22Rv1 (cell line): ENCODE results near the gene MRPS26.
"Not testable (repeated sequence)": the region's sequence is repeated elsewhere in the genome, so short reads cannot be mapped to it uniquely, and the experiment has no call there.

Experiments
- H3K27ac ChIP-seq: fragments of 450-650 bp; 2 replicates; pipeline ENCODE4 v1.5.1; 2017
- ZFX ChIP-seq: fragments of 450-650 bp; IDR thresholded peaks from 2 replicates; pipeline ENCODE4 v1.6.1; 2017; ENCODE audit warnings: antibody characterized with exemption, borderline replicate concordance
- TF ChIP-seq, protein P1 (sequence below): fragments of 450-650 bp; IDR thresholded peaks from 2 replicates; pipeline ENCODE4 v1.5.1; 2017; ENCODE audit warnings: mild to moderate bottlenecking

Gene MRPS26

DNA sequence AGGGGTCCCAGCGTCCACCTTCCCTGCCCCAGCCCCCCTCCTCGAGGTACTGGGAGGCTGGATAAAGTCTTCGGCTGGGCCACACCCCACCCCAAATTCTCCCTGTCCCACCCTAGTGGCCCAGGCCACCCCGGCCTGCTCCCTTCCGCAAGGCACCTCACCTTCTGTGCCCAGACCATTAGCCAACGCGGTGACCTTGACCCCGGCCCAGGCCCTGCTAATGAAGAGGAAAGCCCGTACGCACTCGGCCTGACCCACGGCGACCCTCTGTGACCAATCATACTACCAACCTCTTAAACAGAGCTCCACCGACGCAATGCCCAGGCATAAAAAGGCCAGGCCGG lies 25.4 kb downstream of the MRPS26 start:
- TF ChIP-seq, protein P1, sequence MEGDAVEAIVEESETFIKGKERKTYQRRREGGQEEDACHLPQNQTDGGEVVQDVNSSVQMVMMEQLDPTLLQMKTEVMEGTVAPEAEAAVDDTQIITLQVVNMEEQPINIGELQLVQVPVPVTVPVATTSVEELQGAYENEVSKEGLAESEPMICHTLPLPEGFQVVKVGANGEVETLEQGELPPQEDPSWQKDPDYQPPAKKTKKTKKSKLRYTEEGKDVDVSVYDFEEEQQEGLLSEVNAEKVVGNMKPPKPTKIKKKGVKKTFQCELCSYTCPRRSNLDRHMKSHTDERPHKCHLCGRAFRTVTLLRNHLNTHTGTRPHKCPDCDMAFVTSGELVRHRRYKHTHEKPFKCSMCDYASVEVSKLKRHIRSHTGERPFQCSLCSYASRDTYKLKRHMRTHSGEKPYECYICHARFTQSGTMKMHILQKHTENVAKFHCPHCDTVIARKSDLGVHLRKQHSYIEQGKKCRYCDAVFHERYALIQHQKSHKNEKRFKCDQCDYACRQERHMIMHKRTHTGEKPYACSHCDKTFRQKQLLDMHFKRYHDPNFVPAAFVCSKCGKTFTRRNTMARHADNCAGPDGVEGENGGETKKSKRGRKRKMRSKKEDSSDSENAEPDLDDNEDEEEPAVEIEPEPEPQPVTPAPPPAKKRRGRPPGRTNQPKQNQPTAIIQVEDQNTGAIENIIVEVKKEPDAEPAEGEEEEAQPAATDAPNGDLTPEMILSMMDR, result no peak
- TF ChIP-seq ZFX, result no peak
- no peak overlapping the region for H3K27ac ChIP-seq

DNA sequence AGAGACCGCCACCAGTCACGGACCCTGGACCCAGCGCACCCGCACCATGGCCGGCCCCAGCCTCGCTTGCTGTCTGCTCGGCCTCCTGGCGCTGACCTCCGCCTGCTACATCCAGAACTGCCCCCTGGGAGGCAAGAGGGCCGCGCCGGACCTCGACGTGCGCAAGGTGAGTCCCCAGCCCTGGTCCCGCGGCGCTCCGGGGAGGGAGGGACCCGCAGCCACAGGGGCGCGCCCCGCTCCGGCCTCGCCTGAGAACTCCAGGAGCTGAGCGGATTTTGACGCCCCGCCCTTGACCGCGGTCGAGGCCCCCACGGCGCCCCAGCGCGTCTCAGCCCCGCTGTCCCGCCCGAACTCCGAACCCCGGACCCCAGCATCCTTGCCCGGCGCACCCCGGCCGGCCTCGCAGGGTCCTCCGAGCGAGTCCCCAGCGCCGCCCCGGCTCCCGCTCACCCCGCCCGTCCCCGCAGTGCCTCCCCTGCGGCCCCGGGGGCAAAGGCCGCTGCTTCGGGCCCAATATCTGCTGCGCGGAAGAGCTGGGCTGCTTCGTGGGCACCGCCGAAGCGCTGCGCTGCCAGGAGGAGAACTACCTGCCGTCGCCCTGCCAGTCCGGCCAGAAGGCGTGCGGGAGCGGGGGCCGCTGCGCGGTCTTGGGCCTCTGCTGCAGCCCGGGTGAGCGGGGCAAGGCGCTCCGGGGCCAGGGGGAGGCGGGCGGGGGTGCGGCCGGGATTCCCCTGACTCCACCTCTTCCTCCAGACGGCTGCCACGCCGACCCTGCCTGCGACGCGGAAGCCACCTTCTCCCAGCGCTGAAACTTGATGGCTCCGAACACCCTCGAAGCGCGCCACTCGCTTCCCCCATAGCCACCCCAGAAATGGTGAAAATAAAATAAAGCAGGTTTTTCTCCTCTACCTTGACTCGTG lies 26.0 kb downstream of the MRPS26 start, which contains the start of gene OXT:
OXT (plus strand) TSS at position 11 of the 920 bp plus-strand sequence; CDS start at position 47, 36 bp downstream.
- no peak for TF ChIP-seq ZFX
- TF ChIP-seq, protein P1, result no peak
- no peak within 1 kb of the TSS for H3K27ac ChIP-seq

DNA sequence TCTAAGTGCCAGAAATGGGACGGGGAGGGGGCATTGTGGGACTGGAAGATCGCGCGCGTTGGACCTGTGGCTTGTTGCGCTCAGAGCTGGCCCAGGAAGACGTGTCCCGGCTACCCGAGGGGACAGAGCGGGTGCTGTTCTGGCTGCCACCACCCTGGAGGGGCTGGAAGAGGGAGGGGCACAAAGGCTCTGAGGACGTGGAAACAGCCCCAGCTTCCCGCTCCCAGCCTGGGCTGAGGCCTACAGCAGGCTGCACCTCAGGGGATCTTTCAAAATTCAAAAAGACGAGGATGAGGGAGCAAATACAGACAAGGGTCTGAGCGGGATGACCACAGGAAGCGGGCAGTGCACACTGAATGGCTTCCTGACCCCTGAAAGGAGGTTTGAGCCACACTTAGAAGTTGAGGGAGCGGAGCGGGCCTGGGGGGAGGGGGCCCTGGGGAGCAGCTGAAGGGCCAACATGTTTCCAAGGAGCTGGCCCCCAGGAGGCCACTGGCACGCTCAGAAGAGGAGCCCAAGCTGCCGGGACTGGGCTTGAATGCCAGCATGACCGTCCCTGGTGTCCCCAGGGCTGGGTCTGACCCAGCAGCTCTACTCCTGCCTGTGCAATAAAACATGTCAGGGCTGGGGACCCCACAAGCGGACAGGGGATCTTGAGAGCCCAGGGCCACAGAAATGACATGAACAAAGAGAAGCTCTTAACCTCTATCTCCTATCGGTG lies 26.8 kb downstream of the MRPS26 start:
- H3K27ac ChIP-seq, result no peak overlapping the region
- TF ChIP-seq, protein P1, result no peak
- TF ChIP-seq ZFX, result no peak

DNA sequence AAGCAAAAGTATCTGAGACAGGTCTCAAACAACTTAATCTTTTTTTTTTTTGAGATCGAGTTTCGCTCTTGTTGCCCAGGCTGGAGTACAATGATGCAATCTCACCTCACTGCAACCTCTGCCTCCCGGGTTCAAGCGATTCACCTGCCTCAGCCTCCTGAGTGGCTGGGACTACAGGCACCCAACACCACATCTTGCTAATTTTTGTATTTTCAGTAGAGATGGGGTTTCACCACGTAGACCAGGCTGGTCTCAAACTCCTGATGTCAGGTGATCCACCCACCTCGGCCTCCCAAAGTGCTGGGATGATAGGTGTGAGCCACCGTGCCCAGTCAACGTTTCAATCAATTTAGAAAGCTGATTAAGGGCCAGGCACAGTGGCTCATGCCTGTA lies 27.4 kb downstream of the MRPS26 start:
- not testable (repeated sequence) for H3K27ac ChIP-seq

DNA sequence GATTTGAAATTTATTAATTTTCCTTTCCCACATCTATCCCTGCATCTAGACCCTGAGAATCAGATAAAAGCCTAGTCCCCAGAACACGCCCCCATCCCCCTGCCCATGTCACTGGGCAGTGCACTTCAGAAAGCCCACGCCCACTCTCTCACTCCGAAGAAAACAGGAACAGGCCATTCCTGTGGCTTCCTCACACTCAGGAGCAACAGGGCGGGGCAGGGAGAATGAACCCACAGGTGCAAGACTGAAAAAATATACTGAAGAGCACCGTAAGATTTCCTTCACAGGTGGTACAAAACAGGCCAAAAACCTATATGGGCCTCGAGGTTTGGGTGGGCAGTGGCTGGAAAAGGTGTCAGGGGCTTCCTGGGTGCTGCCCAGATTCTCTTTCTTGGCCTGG lies 29.0 kb downstream of the MRPS26 start:
- no peak overlapping the region for H3K27ac ChIP-seq
- TF ChIP-seq ZFX, result no peak
- TF ChIP-seq, protein P1, result no peak

DNA sequence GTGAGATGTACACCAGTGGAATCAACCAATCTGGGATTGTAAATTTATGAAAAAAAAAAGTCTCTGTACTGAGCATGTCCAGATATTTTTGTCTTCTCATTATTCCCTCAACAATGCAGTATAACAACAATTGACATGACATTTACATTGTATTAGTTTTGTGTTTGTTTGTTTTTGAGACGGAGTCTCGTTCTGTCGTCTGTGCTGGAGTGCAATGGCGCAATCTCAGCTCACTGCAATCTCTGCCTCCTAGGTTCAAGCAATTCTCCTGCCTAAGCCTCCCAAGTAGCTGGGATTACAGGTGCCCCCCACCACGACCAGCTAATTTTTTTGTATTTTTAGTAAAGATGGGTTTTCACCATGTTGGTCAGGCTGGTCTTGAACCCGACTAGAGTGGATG lies 29.5 kb downstream of the MRPS26 start:
- not testable (repeated sequence) for H3K27ac ChIP-seq

DNA sequence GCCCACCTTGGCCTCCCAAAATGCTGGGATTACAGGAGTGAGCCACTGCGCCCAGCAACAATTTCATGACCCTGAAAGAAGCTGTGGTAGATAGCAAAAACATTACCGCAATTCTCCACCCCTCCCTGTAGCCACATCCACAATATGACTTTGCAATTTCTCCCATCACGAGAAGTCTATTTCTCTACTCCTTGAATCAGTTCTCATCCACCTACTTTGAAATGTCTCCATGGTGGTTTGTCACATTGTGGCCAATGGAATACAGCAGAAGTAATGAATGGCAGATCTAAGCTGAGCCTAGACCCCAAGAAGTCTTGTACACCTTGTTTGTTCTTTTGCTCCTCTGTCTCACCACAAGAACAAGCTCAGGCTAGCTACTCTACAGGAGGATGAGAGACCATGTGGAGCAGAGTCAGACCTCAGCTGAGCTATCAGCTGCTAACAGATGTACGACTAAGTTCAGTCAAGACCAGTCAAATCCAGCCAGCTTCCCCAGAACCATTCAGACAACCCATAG lies 31.8 kb downstream of the MRPS26 start:
- no peak for TF ChIP-seq ZFX
- TF ChIP-seq, protein P1, result no peak
- H3K27ac ChIP-seq, result no peak overlapping the region

DNA sequence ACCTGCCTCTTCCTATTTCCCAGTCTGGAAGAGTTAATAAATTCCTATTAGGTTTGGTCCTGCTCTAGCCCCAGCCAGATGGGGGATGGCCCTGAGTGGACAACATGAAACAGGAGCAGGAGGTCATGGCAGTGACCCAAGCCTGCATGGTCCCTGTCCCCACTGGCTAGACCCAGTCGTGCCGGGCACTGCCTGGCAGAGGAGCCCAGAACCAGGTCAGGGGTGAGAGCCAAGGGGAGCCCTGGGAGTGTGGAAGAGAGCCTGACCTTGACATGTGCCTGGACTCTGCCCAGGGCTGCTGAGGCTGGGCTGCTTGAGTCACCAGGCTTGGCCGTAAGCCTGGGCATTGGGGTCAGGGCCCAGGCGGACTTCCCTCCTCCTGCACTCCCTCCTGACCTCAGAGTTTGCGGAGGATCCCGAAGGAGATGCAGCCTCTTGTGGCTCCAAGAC lies 35.1 kb downstream of the MRPS26 start:
- TF ChIP-seq ZFX, result no peak
- TF ChIP-seq, protein P1, result no peak
- H3K27ac ChIP-seq, result no peak overlapping the region
